Caco-2 (cell line): Measurements from ENCODE around the gene ACSS1. TPM values are rescaled to one million over a fixed set of nuclear protein-coding genes. Genes with fewer than 3 reads are reported as not detected.

ENCODE experiments used
- BruUV-seq: library from RNA; stranded (reverse); fragments of 400-500 nt; replicated peaks from 2 replicates; lab custom pipeline; 2021; lab: Mats Ljungman, UMichigan
- CTCF ChIA-PET: fragments of 300-600 bp; sonication (Branson Sonifier 250); formaldehyde crosslinking; loops from one replicate; lab custom pipeline; 2022; ENCODE audit warnings: antibody characterized with exemption; lab: Charles Lee
- POLR2A ChIA-PET: fragments of 300-600 bp; sonication (Branson Sonifier 250); formaldehyde crosslinking; loops from one replicate; lab custom pipeline; 2022; ENCODE audit warnings: antibody characterized with exemption; lab: Charles Lee
- DNase-seq, 2 experiments: peaks; one replicate each; pipeline versions ENCODE4 v3.0.0 to v3.0.0-alpha.2; 2020 to 2022
- H3K27me3 ChIP-seq: replicated peaks from 2 replicates; pipeline ENCODE4 v1.6.0; 2011; ENCODE audit warnings: low read length; ENCODE audit not compliant: control insufficient read depth, insufficient read depth
- H3K36me3 ChIP-seq: 2 replicates; pipeline ENCODE4 v1.5.1; 2011; ENCODE audit warnings: low read length; ENCODE audit not compliant: control insufficient read depth, insufficient read depth
- H3K4me1 ChIP-seq: fragments of 250-450 bp; sonication (Bioruptor Pico); 2 replicates; pipeline ENCODE4 v1.5.1; 2020; ENCODE audit warnings: mild to moderate bottlenecking
- H3K4me3 ChIP-seq: 2 replicates; pipeline ENCODE4 v1.5.1; 2011; ENCODE audit warnings: low read depth, mild to moderate bottlenecking, control low read depth, low read length
- H3K9me3 ChIP-seq: fragments of 250-450 bp; sonication (Bioruptor Pico); 2 replicates; pipeline ENCODE4 v1.5.1; 2020; ENCODE audit warnings: mild to moderate bottlenecking, moderate library complexity
- H3K27ac Mint-ChIP-seq: one replicate; pipeline ENCODE4 v1.8.0; 2022; ENCODE audit warnings: mixed read lengths; ENCODE audit not compliant: unreplicated experiment
- H3K27me3 Mint-ChIP-seq: one replicate; pipeline ENCODE4 v1.8.0; 2022; ENCODE audit warnings: mixed read lengths; ENCODE audit not compliant: insufficient read depth, unreplicated experiment
- H3K36me3 Mint-ChIP-seq: one replicate; pipeline ENCODE4 v1.8.0; 2022; ENCODE audit warnings: mild to moderate bottlenecking, mixed read lengths; ENCODE audit not compliant: insufficient read depth, unreplicated experiment
- H3K4me1 Mint-ChIP-seq: one replicate; pipeline ENCODE4 v1.8.0; 2022; ENCODE audit warnings: low read depth, mixed read lengths; ENCODE audit not compliant: unreplicated experiment
- H3K4me3 Mint-ChIP-seq: one replicate; pipeline ENCODE4 v1.8.0; 2022; ENCODE audit warnings: mild to moderate bottlenecking, moderate library complexity, mixed read lengths; ENCODE audit not compliant: unreplicated experiment
- H3K9me3 Mint-ChIP-seq: one replicate; pipeline ENCODE4 v1.8.0; 2022; ENCODE audit warnings: mixed read lengths; ENCODE audit not compliant: unreplicated experiment
- intact Hi-C: fragments of 100-400 bp; cut with micrococcal nuclease; formaldehyde crosslinking; loops from one replicate; pipeline ENCODE4 v1.10.0; 2022; ENCODE audit not compliant: unreplicated experiment
- total RNA-seq: library from RNA; stranded (reverse); gene quantifications from 2 replicates; pipeline ENCODE4 v1.2.3, GENCODE V29; 2022
- TF ChIP-seq, protein P1 (sequence below), 2 experiments: fragments of 200-600 bp in 1 of 2; IDR thresholded peaks; 1 replicate in 1 of 2; 2 replicates in 1 of 2; pipeline versions ENCODE4 v1.5.1 to v1.8.0; 2011 to 2022; ENCODE audit warnings: antibody characterized with exemption in 1 of 2, control low read depth in 1 of 2, inconsistent platforms in 1 of 2, low read depth in 1 of 2, low read length in 1 of 2, mild to moderate bottlenecking in 1 of 2, moderate library complexity in 1 of 2; ENCODE audit not compliant: insufficient read depth in 1 of 2, severe bottlenecking in 1 of 2, unreplicated experiment in 1 of 2

Gene ACSS1
- total RNA-seq, 1 experiment from 2014 or later: 113 TPM

DNA sequence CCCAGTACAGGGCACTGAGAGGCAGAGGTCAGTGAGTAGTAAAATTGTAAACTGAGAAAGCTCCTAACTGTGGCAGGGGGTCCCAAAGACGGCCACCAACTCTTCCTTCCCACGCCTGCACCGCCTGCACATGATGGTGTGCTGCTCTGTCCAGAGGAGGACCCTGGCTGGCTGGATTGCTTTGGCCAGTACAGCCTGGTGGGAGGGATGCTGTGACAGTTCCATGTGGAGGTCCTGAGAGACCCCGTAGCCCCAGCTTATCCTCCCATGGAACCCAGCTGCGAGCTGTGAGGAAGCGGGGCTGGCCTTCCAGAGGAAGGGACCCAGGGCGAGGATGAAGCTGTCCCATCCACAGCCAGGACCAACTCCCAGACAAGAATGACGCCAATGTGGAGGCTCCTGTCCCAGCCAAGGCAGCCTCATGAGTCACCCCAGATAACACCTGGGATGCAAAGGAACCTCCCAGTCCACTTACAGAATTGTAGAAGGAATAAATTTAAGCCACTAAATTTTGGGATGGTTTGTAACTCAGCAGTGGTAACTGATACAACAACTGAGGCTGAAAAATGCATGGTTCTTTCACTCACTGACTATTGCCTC lies 2.0 kb upstream of the ACSS1 start:
- H3K9me3 ChIP-seq: no peaks in the 10 kb centered on the region
- POLR2A ChIA-PET: interaction anchor here (0.5 kb wide), 1 partner anchor 1645 kb away, joined by 5 read pairs; no protein-coding TSS in a partner anchor
- H3K4me1 Mint-ChIP-seq: peaks cover 36% of the 10 kb centered on the region
- H3K4me1 ChIP-seq: peaks cover 72% of the 10 kb centered on the region
- H3K4me3 ChIP-seq: no peak overlapping the region
- H3K27me3 Mint-ChIP-seq: no peaks in the 10 kb centered on the region
- TF ChIP-seq, protein P1, sequence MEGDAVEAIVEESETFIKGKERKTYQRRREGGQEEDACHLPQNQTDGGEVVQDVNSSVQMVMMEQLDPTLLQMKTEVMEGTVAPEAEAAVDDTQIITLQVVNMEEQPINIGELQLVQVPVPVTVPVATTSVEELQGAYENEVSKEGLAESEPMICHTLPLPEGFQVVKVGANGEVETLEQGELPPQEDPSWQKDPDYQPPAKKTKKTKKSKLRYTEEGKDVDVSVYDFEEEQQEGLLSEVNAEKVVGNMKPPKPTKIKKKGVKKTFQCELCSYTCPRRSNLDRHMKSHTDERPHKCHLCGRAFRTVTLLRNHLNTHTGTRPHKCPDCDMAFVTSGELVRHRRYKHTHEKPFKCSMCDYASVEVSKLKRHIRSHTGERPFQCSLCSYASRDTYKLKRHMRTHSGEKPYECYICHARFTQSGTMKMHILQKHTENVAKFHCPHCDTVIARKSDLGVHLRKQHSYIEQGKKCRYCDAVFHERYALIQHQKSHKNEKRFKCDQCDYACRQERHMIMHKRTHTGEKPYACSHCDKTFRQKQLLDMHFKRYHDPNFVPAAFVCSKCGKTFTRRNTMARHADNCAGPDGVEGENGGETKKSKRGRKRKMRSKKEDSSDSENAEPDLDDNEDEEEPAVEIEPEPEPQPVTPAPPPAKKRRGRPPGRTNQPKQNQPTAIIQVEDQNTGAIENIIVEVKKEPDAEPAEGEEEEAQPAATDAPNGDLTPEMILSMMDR (IDR thresholded peaks at IDR 0.05; ENCODE audit: insufficient read depth in 1 of 2, low read depth in 1 of 2, low read length in 1 of 2, severe bottlenecking in 1 of 2, unreplicated experiment in 1 of 2): no peak
- H3K9me3 Mint-ChIP-seq: no peaks in the 10 kb centered on the region
- H3K36me3 Mint-ChIP-seq: peaks cover 2% of the 10 kb centered on the region
- CTCF ChIA-PET: interaction anchor here (0.9 kb wide), 1 partner anchor 64 kb away, joined by 4 read pairs; no protein-coding TSS in a partner anchor
- DNase-seq: peak in 1 of 2 experiments; percentile 22
- peak overlapping the region; percentile 9 for H3K27ac Mint-ChIP-seq
- no TSS peak for BruUV-seq
- no peak overlapping the region for H3K4me3 Mint-ChIP-seq
- no peaks in the 10 kb centered on the region for H3K27me3 ChIP-seq
- intact Hi-C loops: loop anchor here (10.0 kb wide), 1 partner anchor 185 kb away; the partner anchor contains the start of gene PYGB
- H3K36me3 ChIP-seq: no peaks in the 10 kb centered on the region

DNA sequence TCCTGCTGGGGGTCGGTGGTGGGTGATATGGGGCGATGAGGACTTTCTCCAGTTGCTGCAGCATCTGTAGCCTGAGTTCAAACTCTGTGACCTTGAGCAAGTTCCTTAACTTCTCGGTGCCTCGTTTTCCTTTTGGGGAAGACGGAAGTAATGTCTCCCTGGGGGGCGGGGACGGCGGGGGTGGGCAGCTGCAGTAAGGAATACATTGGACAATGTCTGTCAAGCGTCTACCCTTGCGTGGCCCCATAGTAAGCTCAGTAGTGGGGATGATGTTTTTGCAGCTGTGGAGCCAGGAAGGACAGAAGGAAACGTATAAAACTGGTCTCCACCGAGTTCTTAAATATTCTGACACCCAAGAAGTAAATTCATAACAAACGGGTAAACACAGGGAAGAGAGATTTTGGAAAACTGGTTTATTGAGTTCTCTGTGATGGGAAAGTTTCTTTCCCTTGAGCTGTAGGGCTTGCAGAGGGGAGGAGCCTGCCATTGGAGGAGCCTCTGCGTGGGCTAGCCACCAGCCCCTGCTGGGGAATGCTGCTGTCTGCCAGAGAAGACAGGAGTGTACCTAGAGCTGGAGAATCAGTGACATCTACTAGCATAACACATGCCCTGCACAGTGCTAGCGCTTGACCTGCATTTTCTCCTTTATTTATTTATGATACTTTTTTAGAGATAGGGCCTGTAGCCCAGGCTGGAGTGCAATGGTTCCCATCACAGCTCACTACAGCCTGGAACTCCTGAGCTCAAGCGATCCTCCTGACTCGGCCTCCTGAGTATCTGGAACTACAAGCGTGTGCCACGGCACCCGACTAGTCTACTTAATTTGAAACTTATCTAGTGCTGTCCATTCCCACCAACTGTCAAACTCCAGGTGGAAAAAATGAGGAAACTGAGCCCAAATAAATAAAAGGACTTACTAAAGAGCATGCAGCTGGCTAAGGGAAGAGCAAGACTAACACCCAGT lies 1.2 kb upstream of the ACSS1 start:
- Mint-ChIP-seq H3K4me1 (peaks cover 38% of the 10 kb centered on the region), H3K27ac (no peak overlapping the region), H3K9me3 (no peaks in the 10 kb centered on the region), H3K36me3 (peaks cover 8% of the 10 kb centered on the region), H3K4me3 (no peak overlapping the region), H3K27me3 (no peaks in the 10 kb centered on the region)
- BruUV-seq: TSS peak; percentile 33
- ChIA-PET POLR2A (interaction anchor here (0.5 to 1.0 kb wide), 2 partner anchors 66 to 1644 kb away, joined by 3 to 5 read pairs; no protein-coding TSS in a partner anchor), CTCF (interaction anchor here (0.9 to 1.6 kb wide), 2 partner anchors 63 to 65 kb away, joined by 4 read pairs; no protein-coding TSS in a partner anchor)
- TF ChIP-seq, protein P1 (IDR thresholded peaks at IDR 0.05; ENCODE audit: insufficient read depth in 1 of 2, low read depth in 1 of 2, low read length in 1 of 2, severe bottlenecking in 1 of 2, unreplicated experiment in 1 of 2): peak in 1 of 2 experiments; percentile 5
- no peaks in the 10 kb centered on the region for H3K27me3 ChIP-seq
- intact Hi-C loops: no loop called here
- H3K4me3 ChIP-seq: no peak overlapping the region
- no peaks in the 10 kb centered on the region for H3K36me3 ChIP-seq
- peak in 1 of 2 experiments; percentile 62 for DNase-seq
- H3K4me1 ChIP-seq: peaks cover 72% of the 10 kb centered on the region
- H3K9me3 ChIP-seq: no peaks in the 10 kb centered on the region
